HepG2 (cell line): ENCODE results near the gene SLC38A3. TPM values are rescaled to one million over a fixed set of nuclear protein-coding genes. Genes with fewer than 3 reads are reported as not detected.

Source experiments
- ATAC-seq: fragments of 200-7000 bp; cut with Tn5 transposase; 3 replicates; pipeline ENCODE4 v1.9.1; 2020; ENCODE audit warnings: mild to moderate bottlenecking, moderate library complexity
- BruUV-seq: library from RNA; stranded (reverse); fragments of 400-500 nt; replicated peaks from 2 replicates; lab custom pipeline; 2021; lab: Mats Ljungman, UMichigan
- CTCF ChIA-PET: fragments of 300-600 bp; formaldehyde crosslinking; extraction: SDS; loops from one replicate; lab custom pipeline; 2021; ENCODE audit warnings: low total read pairs, inconsistent platforms, low intra/inter-chr PET ratio; lab: Yijun Ruan, JAX
- POLR2A ChIA-PET: fragments of 350-600 bp; sonication (Branson Sonifier 250); formaldehyde crosslinking; loops from one replicate; lab custom pipeline; 2020; ENCODE audit warnings: antibody characterized with exemption, inconsistent platforms; lab: Yijun Ruan, JAX
- DNase-seq: peaks from one replicate; pipeline ENCODE4 v3.0.0-alpha.2; 2015; ENCODE audit warnings: low spot score
- FAIRE-seq: peaks from 3 replicates; lab custom pipeline; 2011; peaks lifted over from hg19 to GRCh38; lab: Jason Lieb, UNC
- H2AFZ ChIP-seq: one replicate; pipeline ENCODE4 v1.6.1; 2011; ENCODE audit warnings: low read length, inconsistent platforms
- H3K27ac ChIP-seq: fragments of 300-600 bp; 3 replicates; pipeline ENCODE4 v1.8.0; 2011; ENCODE audit warnings: mixed run types, mild to moderate bottlenecking, mixed read lengths, low read length, inconsistent platforms; ENCODE audit not compliant: insufficient read depth; ENCODE audit errors: extremely low read length
- H3K27me3 ChIP-seq, 2 experiments: fragments of 200-600 bp in 1 of 2; 2 replicates in 1 of 2; 3 replicates in 1 of 2; pipeline versions ENCODE4 v1.6.0 to v1.8.0; 2011; ENCODE audit warnings: low read length in 2 of 2, mild to moderate bottlenecking in 2 of 2, moderate library complexity in 2 of 2, inconsistent platforms in 1 of 2; ENCODE audit not compliant: insufficient read depth in 2 of 2, control insufficient read depth in 1 of 2
- H3K36me3 ChIP-seq, 2 experiments: fragments of 200-600 bp in 1 of 2; replicated peaks in 1 of 2; 2 replicates in 1 of 2; 3 replicates in 1 of 2; pipeline versions ENCODE4 v1.5.1 to v1.8.0; 2011; ENCODE audit warnings: low read length in 2 of 2, inconsistent platforms in 1 of 2; ENCODE audit not compliant: insufficient read depth in 2 of 2, control insufficient read depth in 1 of 2
- H3K4me1 ChIP-seq: 2 replicates; pipeline ENCODE4 v1.5.1; 2012; ENCODE audit warnings: low read length, inconsistent platforms; ENCODE audit not compliant: insufficient read depth
- H3K4me2 ChIP-seq: 2 replicates; pipeline ENCODE4 v1.6.0; 2011; ENCODE audit warnings: low read depth, low read length, inconsistent platforms
- H3K4me3 ChIP-seq, 3 experiments: fragments of 200-600 bp in 1 of 3; sonication (generic), shearing (Covaris generic) in 1 of 3; replicated peaks in 1 of 3; 2 replicates each; pipeline ENCODE4 v1.5.1; 2011 to 2016; ENCODE audit warnings: low read length in 3 of 3, inconsistent platforms in 2 of 3, low read depth in 2 of 3, mild to moderate bottlenecking in 2 of 3, control low read depth in 1 of 3, mixed read lengths in 1 of 3; ENCODE audit not compliant: insufficient read depth in 1 of 3
- H3K79me2 ChIP-seq: one replicate; pipeline ENCODE4 v1.6.1; 2011; ENCODE audit warnings: low read length, inconsistent platforms; ENCODE audit not compliant: insufficient read depth
- H3K9ac ChIP-seq: 2 replicates; pipeline ENCODE4 v1.6.0; 2011; ENCODE audit warnings: mild to moderate bottlenecking, low read depth, low read length, inconsistent platforms; ENCODE audit not compliant: insufficient read depth
- H3K9me3 ChIP-seq: 2 replicates; pipeline ENCODE4 v1.5.1; 2012; ENCODE audit warnings: mild to moderate bottlenecking, low read length
- H4K20me1 ChIP-seq: 2 replicates; pipeline ENCODE4 v1.6.0; 2011; ENCODE audit warnings: inconsistent platforms, mild to moderate bottlenecking, low read length, moderate library complexity; ENCODE audit not compliant: insufficient read depth
- AKAP8 ChIP-seq: sonication (generic); formaldehyde crosslinking; IDR thresholded peaks from 2 replicates; pipeline ENCODE4 v1.5.1; 2020; ENCODE audit warnings: mild to moderate bottlenecking, missing genetic modification reagents
- ELK4 ChIP-seq: sonication (generic); formaldehyde crosslinking; IDR thresholded peaks from 2 replicates; pipeline ENCODE4 v1.9.0; 2021; ENCODE audit warnings: missing genetic modification reagents, borderline replicate concordance
- KDM1A ChIP-seq: IDR thresholded peaks from 2 replicates; pipeline ENCODE4 v1.6.1; 2016; ENCODE audit warnings: missing compliant biosample characterization
- KMT2B ChIP-seq: IDR thresholded peaks from 2 replicates; pipeline ENCODE4 v1.6.1; 2016; ENCODE audit warnings: missing genetic modification reagents, missing compliant biosample characterization
- PHF21A ChIP-seq: sonication (generic); formaldehyde crosslinking; IDR thresholded peaks from 2 replicates; pipeline ENCODE4 v1.5.0; 2020; ENCODE audit warnings: mild to moderate bottlenecking, missing genetic modification reagents
- RXRB ChIP-seq: IDR thresholded peaks from 2 replicates; pipeline ENCODE4 v1.6.1; 2016; ENCODE audit warnings: borderline replicate concordance, missing genetic modification reagents, missing compliant biosample characterization
- THAP11 ChIP-seq: IDR thresholded peaks from 2 replicates; pipeline ENCODE4 v1.6.1; 2016; ENCODE audit warnings: missing biosample characterization, missing genetic modification reagents
- TSC22D2 ChIP-seq: sonication (generic); formaldehyde crosslinking; IDR thresholded peaks from 2 replicates; pipeline ENCODE4 v1.5.1; 2020; ENCODE audit warnings: missing genetic modification reagents, mild to moderate bottlenecking, borderline replicate concordance
- ZKSCAN5 ChIP-seq: sonication (generic); formaldehyde crosslinking; IDR thresholded peaks from 2 replicates; pipeline ENCODE4 v1.5.1; 2020; ENCODE audit warnings: mild to moderate bottlenecking, missing genetic modification reagents
- ZMYM3 ChIP-seq: sonication (generic); formaldehyde crosslinking; IDR thresholded peaks from 2 replicates; pipeline ENCODE4 v1.5.1; 2020; ENCODE audit warnings: mild to moderate bottlenecking, missing genetic modification reagents
- ZNF143 ChIP-seq: sonication (generic); formaldehyde crosslinking; IDR thresholded peaks from 2 replicates; pipeline ENCODE4 v1.4.0; 2020; ENCODE audit warnings: missing genetic modification reagents
- ZNF33A ChIP-seq: sonication (generic); formaldehyde crosslinking; IDR thresholded peaks from 2 replicates; pipeline ENCODE4 v1.5.1; 2020; ENCODE audit warnings: missing genetic modification reagents, mild to moderate bottlenecking, moderate library complexity, borderline replicate concordance
- ZNF343 ChIP-seq: sonication (generic); formaldehyde crosslinking; IDR thresholded peaks from 2 replicates; pipeline ENCODE4 v1.4.0; 2020; ENCODE audit warnings: mild to moderate bottlenecking, missing genetic modification reagents
- ZNF547 ChIP-seq: sonication (generic); formaldehyde crosslinking; IDR thresholded peaks from 2 replicates; pipeline ENCODE4 v1.5.1; 2020; ENCODE audit warnings: mild to moderate bottlenecking, missing genetic modification reagents
- ZNF678 ChIP-seq: sonication (generic); formaldehyde crosslinking; IDR thresholded peaks from 2 replicates; pipeline ENCODE4 v1.4.0; 2020; ENCODE audit warnings: mild to moderate bottlenecking, missing genetic modification reagents
- ZNF883 ChIP-seq: sonication (generic); formaldehyde crosslinking; IDR thresholded peaks from 2 replicates; pipeline ENCODE4 v1.5.1; 2020; ENCODE audit warnings: mild to moderate bottlenecking, missing genetic modification reagents; ENCODE audit errors: not compliant biosample characterization
- WGBS: methylation state at CpG from one replicate; pipeline ENCODE4 v1.1.6; 2017; ENCODE audit warnings: low lambda C conversion rate; 5-methylcytosine and 5-hydroxymethylcytosine counted together
- in situ Hi-C: cut with HindIII; loops from 2 replicates; pipeline ENCODE4 v1.10.0; 2017; ENCODE audit warnings: low pct_unique_long_range_greater_than_20kb; ENCODE audit not compliant: extremely low pct_ligation_motif_present
- intact Hi-C: fragments of 100-400 bp; cut with micrococcal nuclease; formaldehyde crosslinking; loops from one replicate; pipeline ENCODE4 v1.10.0; 2022; ENCODE audit not compliant: unreplicated experiment
- polyA plus RNA-seq, 8 experiments: library from polyadenylated mRNA; depleted of rRNA in 3 of 8; stranded (reverse) in 7 of 8; unstranded in 1 of 8; fragments of >200 nt; fragmentation: Illumina TruSeq in 4 of 8; extraction: Trizol in 4 of 8; gene quantifications; 2 replicates each; pipeline versions ENCODE4 v1.2.1 to v1.2.3, GENCODE V29; 2011 to 2016; ENCODE audit warnings: low read depth in 4 of 8, missing spikeins in 1 of 8, mixed read lengths in 1 of 8; ENCODE audit not compliant: insufficient read depth in 1 of 8
- total RNA-seq, 5 experiments: library from RNA; depleted of rRNA; stranded (reverse); fragments of >200 nt; fragmentation: Illumina TruSeq; extraction: Trizol; gene quantifications; 2 replicates each; pipeline ENCODE4 v1.2.3, GENCODE V29; 2016; ENCODE audit warnings: low read depth in 1 of 5
- TF ChIP-seq, protein P1 (sequence below): IDR thresholded peaks from 2 replicates; pipeline ENCODE4 v1.6.1; 2016; ENCODE audit warnings: low read depth, control low read depth

SLC38A3 gene
- total and polyA plus RNA-seq, 2 of the 13 experiments (the other 11 are each of a cell fraction or from before 2014, with no cell fraction given), result 29.8 to 164 TPM

DNA sequence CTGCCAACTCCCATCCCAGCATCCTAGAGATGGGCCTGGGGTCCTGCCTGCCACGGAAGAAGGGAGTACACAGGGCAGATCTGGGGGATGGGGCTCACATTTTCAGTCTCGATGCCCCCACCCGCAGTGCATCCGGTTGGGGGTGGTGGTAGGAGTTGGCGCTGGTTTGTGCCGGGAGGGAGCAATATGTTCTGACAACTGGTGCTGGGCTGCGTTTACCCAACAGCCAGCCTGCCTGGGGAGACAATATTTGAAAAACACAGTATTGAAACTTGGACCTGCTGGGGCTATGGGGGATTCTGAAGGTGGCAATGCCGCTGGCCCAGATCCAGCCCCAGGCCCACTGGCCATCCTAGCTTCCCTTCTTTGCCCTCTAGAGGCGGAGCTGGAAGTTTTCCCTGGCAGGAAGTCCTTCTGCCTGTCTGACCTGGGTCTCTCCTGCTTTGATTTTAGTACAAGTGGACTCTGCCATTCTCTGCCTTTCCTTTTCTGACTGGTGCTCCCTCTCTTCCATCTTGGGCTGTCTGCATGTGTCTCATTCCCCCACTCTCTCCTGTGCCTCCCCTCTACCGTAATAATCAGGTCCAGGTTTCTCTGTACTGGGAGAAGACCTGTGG is 46.4 kb upstream of the SLC38A3 start:
- no peak for ATAC-seq
- TF ChIP-seq KDM1A (CRISPR knock-in tag) (peak; percentile 24; the same call in 1 of the 2 replicates), ZNF678 (CRISPR knock-in tag) (no peak), ZMYM3 (CRISPR knock-in tag) (peak; percentile 45; the same call in 1 of the 2 replicates)
- TF ChIP-seq, all 625 proteins: peak for 2
- POLR2A ChIA-PET, result interaction anchor here (1.3 to 3.7 kb wide), 2 partner anchors 9 to 45 kb away, joined by 4 to 23 read pairs; no protein-coding TSS in a partner anchor
- H3K4me1 ChIP-seq, result peaks cover 63% of the 10 kb centered on the region
- no peaks in the 10 kb centered on the region for H3K9me3 ChIP-seq
- peaks cover 9% of the 10 kb centered on the region for H3K79me2 ChIP-seq
- H3K27me3 ChIP-seq, result peaks cover 0 to 8% of the 10 kb centered on the region in 2 experiments; a peak in 2 of 5 replicates
- WGBS, result 93% methylated on average over 8 of the region's 10 CpGs
- BruUV-seq, result no TSS peak
- H3K4me2 ChIP-seq, result no peak overlapping the region
- H3K9ac ChIP-seq, result no peak overlapping the region
- intact Hi-C loops, result no loop called here
- H2AFZ ChIP-seq, result no peak overlapping the region
- H3K4me3 ChIP-seq, result no peak overlapping the region
- in situ Hi-C loops, result no loop called here
- FAIRE-seq, result no peak
- CTCF ChIA-PET, result no interaction called here
- H3K36me3 ChIP-seq, result peaks cover 0 to 13% of the 10 kb centered on the region in 2 experiments; a peak in 1 of 5 replicates
- H3K27ac ChIP-seq, result no peak overlapping the region
- no peaks in the 10 kb centered on the region for H4K20me1 ChIP-seq
- no peak for DNase-seq

DNA sequence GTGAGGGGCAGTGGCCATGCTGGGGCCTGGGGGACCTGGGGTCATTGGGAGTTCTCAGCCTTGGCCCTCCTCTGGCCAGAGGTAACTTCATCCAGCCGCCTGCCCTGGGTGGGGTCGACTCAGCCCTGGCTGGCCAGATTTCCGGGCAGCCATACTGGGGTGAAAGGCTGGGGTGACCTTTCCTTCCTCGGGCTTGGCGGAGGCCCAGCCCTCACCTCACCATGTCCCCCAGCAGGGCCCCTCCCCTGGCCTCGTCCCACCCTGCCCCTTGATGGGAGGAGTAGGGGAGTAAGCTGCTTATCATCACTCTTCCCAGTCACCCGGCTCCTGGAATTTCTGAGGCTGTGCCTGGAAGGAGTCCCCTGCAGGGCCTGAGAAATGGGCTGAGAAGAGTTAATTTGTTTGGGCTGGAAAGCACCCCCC is 44.5 kb upstream of the SLC38A3 start:
- Histone ChIP-seq H3K9me3 (no peaks in the 10 kb centered on the region), H3K27ac (no peak overlapping the region), H3K4me2 (no peak overlapping the region), H3K4me1 (peaks cover 74% of the 10 kb centered on the region), H3K27me3 (no peaks in the 10 kb centered on the region), H3K79me2 (peaks cover 11% of the 10 kb centered on the region), H2AFZ (no peak overlapping the region), H3K4me3 (no peak overlapping the region), H4K20me1 (no peaks in the 10 kb centered on the region), H3K9ac (no peak overlapping the region), H3K36me3 (peaks cover 0 to 13% of the 10 kb centered on the region in 2 experiments; a peak in 1 of 5 replicates)
- no peak for ATAC-seq
- intact Hi-C loops (no loop called here), in situ Hi-C loops (no loop called here)
- no peak for FAIRE-seq
- no peak for DNase-seq
- ChIA-PET CTCF (no interaction called here), POLR2A (interaction anchor here (1.3 kb wide), 1 partner anchor 10 kb away, joined by 3 read pairs; no protein-coding TSS in a partner anchor)
- TF ChIP-seq ZNF33A (CRISPR knock-in tag) (no peak), ZKSCAN5 (CRISPR knock-in tag) (no peak), ZNF547 (no peak), PHF21A (no peak), TSC22D2 (CRISPR knock-in tag) (no peak), AKAP8 (CRISPR knock-in tag) (no peak), THAP11 (no peak), ELK4 (CRISPR knock-in tag) (no peak), ZNF143 (CRISPR knock-in tag) (no peak), RXRB (CRISPR knock-in tag) (no peak), ZNF343 (CRISPR knock-in tag) (no peak), ZNF883 (CRISPR knock-in tag) (no peak), KMT2B (no peak)
- TF ChIP-seq, protein P1, sequence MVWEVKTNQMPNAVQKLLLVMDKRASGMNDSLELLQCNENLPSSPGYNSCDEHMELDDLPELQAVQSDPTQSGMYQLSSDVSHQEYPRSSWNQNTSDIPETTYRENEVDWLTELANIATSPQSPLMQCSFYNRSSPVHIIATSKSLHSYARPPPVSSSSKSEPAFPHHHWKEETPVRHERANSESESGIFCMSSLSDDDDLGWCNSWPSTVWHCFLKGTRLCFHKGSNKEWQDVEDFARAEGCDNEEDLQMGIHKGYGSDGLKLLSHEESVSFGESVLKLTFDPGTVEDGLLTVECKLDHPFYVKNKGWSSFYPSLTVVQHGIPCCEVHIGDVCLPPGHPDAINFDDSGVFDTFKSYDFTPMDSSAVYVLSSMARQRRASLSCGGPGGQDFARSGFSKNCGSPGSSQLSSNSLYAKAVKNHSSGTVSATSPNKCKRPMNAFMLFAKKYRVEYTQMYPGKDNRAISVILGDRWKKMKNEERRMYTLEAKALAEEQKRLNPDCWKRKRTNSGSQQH, result no peak
- no TSS peak for BruUV-seq
- WGBS, result 100% methylated on average over 1 of the region's 7 CpGs
